NB4 (cell line): ENCODE measurements around the gene UBE4B.

Experiments
- CTCF ChIP-seq: IDR thresholded peaks from one replicate; pipeline ENCODE4 v1.5.1; 2012; ENCODE audit warnings: low read depth, low read length
- MYC ChIP-seq: IDR thresholded peaks from 2 replicates; pipeline ENCODE4 v1.6.1; 2011; ENCODE audit warnings: low read depth, low read length

- TF ChIP-seq CTCF: no peak
- TF ChIP-seq MYC: no peak
These were observed 185.1 kb downstream of the UBE4B start for GRCh38 chr1:10217748-10218441.
